ENCODE results near the gene C1QTNF2. TPM values are rescaled to one million over a fixed set of nuclear protein-coding genes. Genes with fewer than 3 reads are reported as not detected.

C1QTNF2 gene
- total RNA-seq, 1 donor from 2014 or later: not detected

DNA sequence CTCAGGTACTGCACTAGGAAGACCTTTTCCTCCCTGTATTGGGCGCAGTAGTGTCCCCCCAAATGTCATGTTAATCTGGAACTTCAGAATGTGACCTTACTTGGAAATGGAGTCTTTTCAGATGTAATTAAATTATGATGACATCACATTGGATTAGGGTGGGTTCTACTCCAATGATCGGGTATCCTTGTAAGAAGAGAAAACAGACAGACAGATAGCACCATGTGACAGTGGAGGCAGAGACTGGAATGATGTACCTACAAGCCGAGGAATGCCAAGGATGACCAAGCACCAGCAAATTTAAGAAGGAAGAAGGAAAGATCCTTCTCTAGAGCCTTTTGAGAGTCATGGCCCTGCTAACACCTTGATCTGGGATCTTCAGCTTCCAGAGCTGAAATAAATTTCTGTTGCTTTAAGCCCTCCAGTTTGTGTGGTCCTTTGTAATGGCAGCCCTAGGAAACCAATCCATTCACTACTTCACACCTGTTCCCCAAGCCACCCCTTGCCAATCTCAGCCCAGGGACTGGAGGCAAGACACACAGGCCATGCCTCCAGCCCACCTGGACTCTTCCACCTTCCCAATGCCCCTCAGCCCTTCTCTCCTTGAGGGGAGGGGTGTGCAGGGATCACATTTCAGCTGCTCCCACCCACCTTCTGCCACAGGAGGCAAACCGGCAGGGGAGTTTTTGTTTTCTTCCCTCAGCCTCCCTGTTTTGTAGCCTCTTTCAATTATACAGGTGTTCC is 59.7 kb downstream of the C1QTNF2 start:
- DNase-seq: no peak
- intact Hi-C loops (cut with micrococcal nuclease): no loop called here
- H3K27ac Mint-ChIP-seq: no peak overlapping the region

DNA sequence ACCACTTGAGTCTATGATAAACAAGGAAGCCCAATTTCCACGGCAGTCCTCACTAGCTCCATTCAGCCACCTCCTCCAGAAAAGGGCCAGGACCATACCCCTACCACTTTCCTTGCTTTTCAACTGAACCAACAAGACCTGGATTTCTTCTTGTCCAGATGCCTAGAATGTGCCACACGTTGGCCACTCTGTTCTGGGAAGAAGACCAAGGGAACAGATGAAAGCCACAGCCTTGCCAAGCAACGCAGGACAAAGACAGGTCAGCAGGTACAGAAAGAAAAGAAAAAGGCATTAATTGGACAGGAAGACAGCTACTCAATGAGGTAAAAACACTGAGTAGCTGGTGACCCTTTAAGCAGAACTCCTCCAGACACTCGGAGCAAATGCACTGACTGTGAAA is 60.3 kb downstream of the C1QTNF2 start:
- Mint-ChIP-seq H3K27me3 (peaks cover 53% of the 10 kb centered on the region), H3K4me3 (no peak overlapping the region), H3K27ac (no peak overlapping the region), H3K36me3 (ENCODE audit: low read depth) (no peaks in the 10 kb centered on the region), H3K9me3 (no peaks in the 10 kb centered on the region), H3K4me1 (peaks cover 11% of the 10 kb centered on the region)
- CTCF ChIA-PET: no interaction called here
- DNase-seq (no peak), ATAC-seq (ENCODE audit: low read depth) (no peak)
- POLR2A ChIA-PET: no interaction called here
- TF ChIP-seq CTCF (IDR thresholded peaks at IDR 0.05): no peak
- intact Hi-C loops (cut with micrococcal nuclease): no loop called here

More for the DNA sequence above, 59.7 kb downstream of the C1QTNF2 start:
- ChIA-PET CTCF (interaction anchor here (1.0 kb wide), 1 partner anchor 289 kb away, joined by 3 read pairs; no protein-coding TSS in a partner anchor), POLR2A (no interaction called here)
- H3K4me1 Mint-ChIP-seq: peaks cover 11% of the 10 kb centered on the region
- H3K9me3 Mint-ChIP-seq: no peaks in the 10 kb centered on the region
- H3K27me3 Mint-ChIP-seq: peaks cover 52% of the 10 kb centered on the region
- H3K36me3 Mint-ChIP-seq (ENCODE audit: low read depth): no peaks in the 10 kb centered on the region
- no peak for ATAC-seq (ENCODE audit: low read depth)
- no peak overlapping the region for H3K4me3 Mint-ChIP-seq
- no peak for TF ChIP-seq CTCF (IDR thresholded peaks at IDR 0.05)

- Mint-ChIP-seq H3K4me3 (no peak overlapping the region), H3K36me3 (ENCODE audit: low read depth) (no peaks in the 10 kb centered on the region), H3K9me3 (no peaks in the 10 kb centered on the region), H3K4me1 (peaks cover 4% of the 10 kb centered on the region), H3K27me3 (peaks cover 51% of the 10 kb centered on the region), H3K27ac (no peak overlapping the region)
- DNase-seq (no peak), ATAC-seq (ENCODE audit: low read depth) (no peak)
- CTCF ChIA-PET: no interaction called here
- TF ChIP-seq CTCF (IDR thresholded peaks at IDR 0.05): no peak
- intact Hi-C loops (cut with micrococcal nuclease): no loop called here
- POLR2A ChIA-PET: no interaction called here
Observed at GRCh38 chr5:160306696-160307095, 63.7 kb downstream of the C1QTNF2 start.

GRCh38 chr5:160305319-160305718 is 65.1 kb downstream of the C1QTNF2 start:
- H3K27ac Mint-ChIP-seq: no peak overlapping the region
- POLR2A ChIA-PET: no interaction called here

DNA sequence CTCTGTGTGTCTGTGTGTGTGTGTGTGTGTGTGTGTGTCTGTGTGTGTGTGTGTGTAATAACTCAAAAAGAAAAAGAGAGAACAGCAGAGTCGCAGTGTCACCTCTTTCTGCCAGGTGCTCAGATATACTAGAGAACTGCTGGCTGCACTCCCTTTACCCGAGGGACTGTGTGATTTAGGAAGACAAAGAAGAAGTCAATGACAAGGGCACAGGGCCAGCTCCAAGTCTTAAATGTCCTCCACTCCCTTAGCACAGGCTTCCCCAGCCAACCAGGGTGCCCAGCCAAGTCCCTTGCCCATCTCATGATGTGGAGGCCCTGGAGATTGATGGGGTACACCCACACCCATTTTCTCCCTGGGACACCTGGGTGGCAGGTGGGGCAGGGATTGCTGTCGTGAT is 66.7 kb downstream of the C1QTNF2 start:
- TF ChIP-seq CTCF (IDR thresholded peaks at IDR 0.05): no peak
- Mint-ChIP-seq H3K4me1 (no peaks in the 10 kb centered on the region), H3K27me3 (peaks cover 31% of the 10 kb centered on the region), H3K27ac (no peak overlapping the region), H3K9me3 (no peaks in the 10 kb centered on the region), H3K4me3 (no peak overlapping the region), H3K36me3 (ENCODE audit: low read depth) (no peaks in the 10 kb centered on the region)
- ChIA-PET CTCF (no interaction called here), POLR2A (no interaction called here)
- intact Hi-C loops (cut with micrococcal nuclease): no loop called here
- ATAC-seq (ENCODE audit: low read depth): no peak
- no peak for DNase-seq

More at GRCh38 chr5:160305319-160305718, 65.1 kb downstream of the C1QTNF2 start:
- no peaks in the 10 kb centered on the region for H3K4me1 Mint-ChIP-seq
- H3K27me3 Mint-ChIP-seq: peaks cover 39% of the 10 kb centered on the region
- H3K4me3 Mint-ChIP-seq: no peak overlapping the region
- no peak for DNase-seq
- intact Hi-C loops (cut with micrococcal nuclease): no loop called here
- CTCF ChIA-PET: no interaction called here
- H3K9me3 Mint-ChIP-seq: no peaks in the 10 kb centered on the region
- TF ChIP-seq CTCF (IDR thresholded peaks at IDR 0.05): no peak
- ATAC-seq (ENCODE audit: low read depth): no peak
- no peaks in the 10 kb centered on the region for H3K36me3 Mint-ChIP-seq (ENCODE audit: low read depth)
